ENCODE data around the gene SPC24.
"Not testable (repeated sequence)": the region's sequence is repeated elsewhere in the genome, so short reads cannot be mapped to it uniquely, and the experiment has no call there.

SPC24 gene

DNA sequence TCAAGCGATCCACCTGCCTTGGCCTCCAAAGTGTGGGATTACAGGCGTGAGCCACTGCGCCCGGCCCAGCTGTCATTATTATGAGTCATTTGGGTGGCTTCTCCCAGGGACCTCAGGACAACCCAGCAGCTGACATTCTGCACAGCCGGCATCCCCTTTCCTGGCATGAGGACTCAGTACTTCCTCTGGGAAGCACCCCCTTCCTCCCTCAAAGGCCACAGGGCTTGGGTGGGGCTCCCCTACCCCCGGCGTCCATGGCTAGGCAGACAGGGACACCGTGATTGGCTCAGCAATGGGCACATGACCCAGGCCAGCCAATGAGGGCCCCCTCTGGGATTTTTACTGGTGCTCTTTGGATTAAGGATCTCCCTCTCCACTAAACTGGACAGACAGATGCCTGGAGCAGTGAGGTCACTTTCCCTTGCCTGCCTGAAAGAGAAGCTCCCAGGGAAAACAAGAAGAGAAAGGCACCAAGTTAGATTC lies 35.7 kb upstream of the SPC24 start:
- peak; percentile 87 to 89 for DNase-seq

DNA sequence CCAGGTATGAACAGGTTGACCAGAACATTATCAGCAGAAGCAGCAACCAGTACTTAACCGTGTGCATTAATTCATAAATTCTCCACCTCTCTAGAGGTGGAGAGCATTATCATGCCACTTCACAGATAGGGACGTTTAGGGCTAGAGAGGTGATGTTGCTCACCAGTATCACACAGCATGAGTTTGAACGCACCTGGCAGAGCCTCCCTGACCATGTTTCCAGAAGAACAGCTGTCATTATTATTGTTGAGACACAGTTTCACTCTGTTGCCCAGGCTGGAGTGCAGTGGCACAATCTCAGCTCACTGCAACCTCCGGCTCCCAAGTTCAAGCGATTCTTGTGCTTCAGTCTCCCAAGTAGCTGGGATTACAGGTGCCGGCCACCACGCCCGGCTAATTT lies 34.9 kb upstream of the SPC24 start:
- DNase-seq: no peak

DNA sequence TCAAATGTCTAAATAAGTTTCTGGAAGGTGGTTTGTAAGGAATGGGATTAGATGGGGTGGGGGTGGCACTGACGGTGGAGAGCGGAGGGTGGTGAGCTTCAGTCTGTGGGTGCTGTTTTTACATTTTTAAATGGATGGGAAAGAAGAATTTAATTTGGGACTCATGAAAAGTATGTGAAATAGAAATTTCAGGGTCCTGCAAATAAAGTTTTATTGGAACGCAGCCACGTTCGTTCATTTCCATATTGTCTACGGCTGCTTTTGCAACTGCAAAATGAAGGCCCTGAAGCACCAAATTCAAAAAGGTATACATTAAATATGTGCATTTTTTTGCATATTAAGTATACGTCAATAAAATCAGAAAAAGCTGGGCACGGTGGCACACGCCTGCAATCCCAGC lies 31.9 kb upstream of the SPC24 start:
- no peak for DNase-seq

DNA sequence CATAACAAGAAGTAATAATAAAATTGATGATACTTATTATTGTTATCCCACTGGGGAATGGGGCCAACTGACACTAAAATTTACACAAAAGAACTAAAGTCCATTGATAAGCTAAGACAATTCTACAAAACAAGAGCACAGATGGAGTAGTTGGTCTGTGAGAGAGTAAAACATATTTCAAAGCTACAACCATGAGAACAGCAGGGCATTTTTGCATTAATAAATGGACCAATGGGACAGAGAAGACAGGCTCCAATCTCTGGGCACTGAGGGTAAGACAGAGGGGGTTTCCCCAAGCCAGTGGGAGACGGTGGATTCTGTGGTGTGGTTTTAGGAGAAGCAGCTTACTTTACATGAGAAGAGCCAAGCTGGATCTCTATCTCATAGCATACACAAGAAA lies 27.4 kb upstream of the SPC24 start:
- no peak for DNase-seq

DNA sequence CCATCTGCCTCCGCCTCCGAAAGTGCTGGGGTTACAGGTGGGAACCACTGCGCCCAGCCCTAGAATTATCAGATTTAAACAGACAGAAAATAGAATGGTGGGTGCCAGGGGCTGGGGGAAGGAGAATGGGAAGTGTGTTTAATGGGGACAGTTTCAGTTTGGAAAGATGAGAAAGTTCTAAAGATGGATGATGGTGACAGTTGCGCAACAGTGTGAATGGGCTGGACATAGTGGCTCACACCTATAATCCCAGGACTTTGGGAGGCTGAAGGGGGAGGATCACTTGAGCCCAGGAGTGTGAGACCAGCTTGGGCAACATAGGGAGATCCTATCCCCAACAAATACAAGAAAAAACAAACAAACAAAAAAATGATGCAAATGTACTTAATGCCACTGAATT lies 25.9 kb upstream of the SPC24 start:
- DNase-seq: no peak

DNA sequence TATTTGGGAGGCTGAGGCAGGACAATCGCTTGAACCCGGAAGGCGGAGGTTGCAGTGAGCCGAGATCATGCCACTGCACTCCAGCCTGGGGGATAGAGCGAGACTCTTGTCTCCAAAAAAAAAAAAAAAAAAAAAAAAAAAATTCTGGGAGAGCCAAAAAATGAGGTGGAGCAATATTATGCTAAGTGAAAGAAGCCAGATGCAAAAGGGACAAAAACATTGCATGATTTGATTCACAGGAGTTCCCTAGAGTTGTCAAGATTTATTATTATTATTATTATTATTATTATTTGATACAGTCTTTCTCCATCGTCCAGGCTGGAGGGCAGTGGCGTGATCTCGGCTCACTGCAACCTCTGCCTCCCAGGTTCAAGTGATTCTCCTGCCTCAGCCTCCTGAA lies 25.4 kb upstream of the SPC24 start:
- not testable (repeated sequence) for DNase-seq

DNA sequence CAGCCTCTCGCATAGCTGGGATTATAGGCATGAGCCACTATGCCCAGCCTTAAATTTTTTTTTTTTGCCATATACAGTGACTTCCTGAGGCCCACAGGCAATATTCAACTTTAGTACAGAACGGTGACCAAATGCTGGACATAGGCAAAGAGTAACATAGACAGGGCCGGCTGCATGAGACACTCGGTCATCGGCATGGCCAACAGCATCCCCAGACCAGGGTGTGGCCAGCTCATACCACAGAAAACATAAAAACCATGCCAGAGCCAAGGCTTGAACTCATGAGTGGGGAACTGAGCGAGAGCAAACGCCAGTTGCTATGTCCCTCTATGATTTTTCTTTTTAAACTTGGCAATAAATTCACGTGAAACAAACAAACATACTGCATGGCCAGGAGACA lies 24.8 kb upstream of the SPC24 start:
- no peak for DNase-seq

DNA sequence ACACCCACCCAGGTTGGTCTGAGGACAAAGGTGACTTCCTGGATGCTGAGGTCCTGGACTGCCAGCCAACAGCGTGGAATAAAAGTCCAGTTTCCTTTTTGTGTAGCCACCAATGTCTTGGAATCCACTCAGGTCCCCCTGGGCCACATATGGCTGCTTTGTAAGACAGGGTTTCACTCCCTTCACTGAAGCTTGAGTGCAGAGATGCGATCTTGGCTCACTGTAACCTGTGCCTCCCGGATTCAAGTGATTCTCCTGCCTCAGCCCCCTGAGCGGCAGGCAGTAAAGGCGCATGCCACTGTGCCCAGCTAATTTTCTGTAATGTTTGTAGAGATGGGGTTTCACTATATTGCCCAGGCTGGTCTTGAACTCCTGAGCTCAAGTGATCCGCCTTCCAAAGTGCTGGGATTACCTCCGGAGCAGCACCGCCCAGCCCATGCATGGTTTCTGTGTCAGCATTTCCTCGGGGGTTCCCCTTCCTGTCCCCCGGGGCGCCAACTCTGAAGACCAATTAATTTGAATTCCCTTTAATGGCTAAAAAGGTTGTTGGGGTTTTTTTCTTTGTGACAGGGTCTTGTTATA lies 24.2 kb upstream of the SPC24 start:
- DNase-seq: no peak

DNA sequence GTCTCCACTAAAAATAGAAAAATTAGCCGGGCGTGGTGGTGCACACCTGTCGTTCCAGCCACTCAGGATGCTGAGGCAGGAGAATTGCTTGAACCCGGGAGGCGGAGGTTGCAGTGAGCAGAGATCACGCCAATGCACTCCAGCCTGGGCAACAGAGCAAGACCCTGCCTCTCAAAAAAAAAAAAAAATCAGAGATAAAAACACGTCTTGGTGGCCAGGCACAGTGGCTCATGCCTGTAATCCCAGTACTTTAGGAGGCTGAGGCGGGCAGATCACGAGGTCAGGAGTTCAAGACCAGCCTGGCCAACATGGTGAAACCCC lies 23.5 kb upstream of the SPC24 start:
- DNase-seq: not testable (repeated sequence)

DNA sequence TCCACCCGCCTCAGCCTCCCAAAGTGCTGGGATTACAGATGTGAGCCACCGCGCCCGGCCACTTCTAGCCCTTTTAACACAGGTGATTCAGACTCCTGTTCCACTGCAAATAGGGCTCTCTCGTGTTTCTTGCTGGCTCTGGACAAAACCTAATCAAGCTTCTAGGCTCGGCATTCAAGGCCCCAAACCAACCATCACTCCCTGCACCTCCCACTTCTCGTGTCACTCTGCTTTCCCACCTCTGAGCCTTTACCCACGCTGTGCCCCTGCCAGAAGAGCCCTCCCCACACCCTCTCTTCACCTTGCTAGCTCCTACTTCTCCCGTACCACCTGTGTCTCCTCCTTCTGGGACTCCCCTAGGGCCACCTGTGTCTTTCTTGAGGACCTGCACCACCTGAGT lies 22.0 kb upstream of the SPC24 start:
- DNase-seq: no peak

DNA sequence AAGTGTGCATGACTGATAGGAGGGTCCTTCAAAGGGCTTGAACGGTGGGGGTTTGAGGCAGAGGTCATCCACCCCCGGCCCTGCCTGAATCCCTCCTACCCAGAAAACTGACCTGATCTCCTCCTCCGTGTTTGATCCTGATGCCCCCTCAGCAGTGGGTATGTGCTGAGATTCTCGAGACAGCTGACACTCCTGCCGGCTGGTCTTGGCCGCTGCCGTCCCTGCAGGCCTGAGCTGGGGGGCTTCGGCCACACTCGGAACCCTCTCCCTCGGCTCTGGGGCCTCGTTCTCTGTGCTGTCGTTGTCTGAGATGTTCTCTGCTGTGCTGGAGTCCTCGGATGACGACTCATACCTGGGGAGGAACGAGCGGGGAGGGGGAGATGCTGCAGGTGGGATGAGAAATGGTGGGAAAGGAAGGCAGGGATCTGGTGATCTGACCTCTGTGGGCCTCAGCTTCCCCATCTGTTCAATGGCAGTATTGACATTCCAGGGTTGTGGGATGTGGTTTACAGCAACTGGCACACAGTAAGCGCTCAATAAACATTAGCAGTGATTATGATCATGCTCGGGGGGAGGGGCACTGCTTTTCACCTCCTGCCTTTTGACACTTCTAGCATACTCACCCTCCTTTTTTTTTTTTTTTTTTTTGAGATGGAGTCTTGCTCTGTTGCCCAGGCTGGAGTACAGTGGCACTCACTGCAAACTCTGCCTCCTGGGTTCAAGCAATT lies 21.0 kb upstream of the SPC24 start:
- DNase-seq: no peak

DNA sequence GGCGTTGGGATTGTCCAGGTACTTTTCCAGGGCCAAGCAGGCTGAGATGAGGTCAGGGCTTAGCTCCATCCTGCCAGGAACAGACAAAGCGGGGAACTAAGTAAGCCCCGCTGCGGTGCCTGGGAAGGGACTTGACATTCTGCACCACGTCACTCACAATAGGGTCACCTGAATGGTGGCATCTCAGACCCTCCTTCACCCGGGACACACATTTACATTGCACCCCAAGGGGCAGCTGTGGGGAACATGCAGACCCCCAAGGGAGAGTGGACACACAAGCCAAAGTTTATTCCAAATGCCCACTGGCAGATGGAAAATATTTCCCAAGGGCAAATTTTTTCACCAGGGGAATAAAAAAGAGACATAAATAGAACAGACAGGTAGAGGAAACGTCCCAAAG lies 20.3 kb upstream of the SPC24 start:
- DNase-seq: no peak

DNA sequence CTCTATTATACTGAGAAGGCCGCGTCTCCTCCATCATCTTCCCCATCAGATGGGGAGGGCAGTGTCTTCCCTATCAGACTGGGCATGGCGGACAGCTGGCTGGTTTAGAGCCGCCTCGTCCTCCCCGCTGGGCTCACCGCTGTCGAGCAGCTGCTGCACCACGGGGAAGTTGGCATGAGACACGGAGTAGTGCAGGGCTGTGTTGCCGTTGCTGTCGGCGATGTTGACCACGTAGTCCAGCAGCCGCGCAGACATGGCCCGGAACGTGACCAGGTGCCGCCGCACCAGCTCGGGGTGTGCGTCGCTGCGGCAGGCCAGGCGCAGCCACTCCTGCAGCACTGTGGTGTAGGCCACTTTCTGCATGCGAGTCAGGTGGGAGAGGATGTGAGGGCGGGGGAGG lies 18.8 kb upstream of the SPC24 start:
- DNase-seq: no peak

DNA sequence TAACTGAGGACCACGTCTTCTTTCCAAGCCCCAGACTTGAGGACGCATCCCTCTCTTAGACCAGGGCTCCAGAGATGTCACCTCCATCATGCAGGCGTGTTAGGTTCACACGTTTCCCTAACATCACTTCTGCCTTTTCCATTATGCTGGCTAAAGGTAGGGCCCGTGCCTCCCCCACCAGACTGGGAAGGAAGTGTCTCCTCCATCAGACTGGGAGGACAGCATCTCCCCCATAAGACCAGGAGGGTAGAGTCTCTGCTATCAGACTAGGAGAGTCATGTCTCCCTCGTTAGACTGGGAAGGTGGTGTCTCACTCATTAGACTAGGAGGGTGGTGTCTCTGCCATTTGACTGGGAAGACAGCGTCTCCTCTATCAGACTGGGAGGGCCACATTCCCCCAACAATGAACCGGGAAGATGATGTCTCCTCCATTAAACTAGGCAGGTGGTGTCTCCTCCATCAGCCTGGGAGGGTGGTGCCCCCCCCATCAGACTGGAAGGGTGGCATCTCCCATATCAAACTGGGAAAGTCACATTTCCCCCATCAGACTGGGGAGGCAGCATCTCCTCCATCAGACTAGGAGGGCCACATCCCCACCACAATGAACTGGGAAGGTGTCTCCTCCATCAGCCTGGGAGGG lies 18.1 kb upstream of the SPC24 start:
- no peak for DNase-seq

DNA sequence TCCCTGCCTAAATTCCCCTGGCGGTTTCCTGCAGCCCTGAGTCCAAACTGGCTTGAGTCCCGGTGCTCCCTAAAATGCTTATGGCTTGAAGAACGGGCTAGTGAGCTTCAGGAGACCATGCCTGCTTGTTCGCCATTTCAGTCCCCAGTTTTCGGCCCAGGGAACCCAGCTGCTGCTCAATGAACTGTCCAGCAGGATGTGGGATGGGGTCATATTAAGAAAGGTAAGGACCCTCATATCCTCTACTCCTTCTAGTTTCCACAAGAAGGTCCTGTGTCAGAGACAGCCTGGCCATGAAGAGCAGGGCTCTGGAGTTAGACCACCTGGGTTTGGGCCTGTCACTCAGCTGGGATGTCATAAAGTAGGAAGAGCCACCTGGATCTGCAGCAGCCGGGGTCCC lies 17.0 kb upstream of the SPC24 start:
- DNase-seq: no peak

DNA sequence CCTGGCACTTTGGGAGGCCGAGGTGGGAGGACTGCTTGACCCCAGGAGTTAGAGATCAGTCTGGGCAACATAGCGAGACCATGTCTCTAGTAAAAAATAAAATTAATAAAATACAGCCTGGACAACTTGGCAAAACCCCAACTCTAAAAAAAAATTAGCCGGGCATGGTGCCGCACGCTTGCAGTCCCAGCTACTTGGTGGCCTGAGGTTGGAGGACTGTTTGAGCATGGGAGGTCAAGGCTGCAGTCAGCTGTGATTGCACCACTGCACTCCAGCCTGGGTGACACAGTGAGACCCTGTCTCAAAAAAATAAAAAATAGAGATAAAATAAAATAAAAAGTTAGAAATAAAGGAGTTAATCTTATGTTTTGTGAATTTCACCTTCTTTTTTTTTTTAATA lies 15.6 kb upstream of the SPC24 start:
- no peak for DNase-seq

DNA sequence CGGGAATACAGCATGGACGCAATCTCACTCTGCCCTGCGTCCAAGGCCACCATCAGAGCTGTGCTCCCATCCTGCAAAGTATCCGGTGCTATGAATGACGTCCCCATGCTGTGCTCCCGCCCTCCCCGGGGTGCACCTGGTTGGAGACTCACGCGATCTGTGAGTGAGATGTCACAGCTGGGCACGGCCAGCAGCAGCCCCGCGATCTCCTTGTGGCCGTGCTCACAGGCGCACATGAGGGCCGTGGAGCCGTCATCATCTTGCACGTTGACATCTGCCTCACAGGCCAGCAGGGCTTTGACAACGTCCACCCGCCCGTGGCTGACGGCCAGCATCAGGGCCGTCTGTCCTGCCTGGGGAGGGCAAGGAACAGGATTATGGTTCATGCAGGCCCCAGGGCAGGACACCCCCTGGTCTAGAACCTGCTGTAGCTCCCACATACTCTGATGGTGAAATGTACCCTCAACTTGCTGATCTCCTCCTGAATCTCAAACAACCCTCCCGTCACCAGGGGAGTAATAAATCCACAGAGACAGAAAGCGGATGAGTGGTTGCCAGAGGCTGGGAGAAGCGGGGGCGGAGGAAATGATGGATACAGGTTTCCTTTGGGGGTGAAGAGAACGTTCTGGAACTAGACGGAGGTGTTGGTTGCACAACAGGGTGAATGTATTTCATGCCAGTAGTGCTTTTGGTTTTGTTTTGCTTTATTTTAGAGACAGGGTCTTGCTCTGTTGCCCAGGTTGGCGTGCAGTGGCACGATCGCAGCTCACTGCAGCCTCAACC lies 14.5 kb upstream of the SPC24 start:
- DNase-seq: no peak

DNA sequence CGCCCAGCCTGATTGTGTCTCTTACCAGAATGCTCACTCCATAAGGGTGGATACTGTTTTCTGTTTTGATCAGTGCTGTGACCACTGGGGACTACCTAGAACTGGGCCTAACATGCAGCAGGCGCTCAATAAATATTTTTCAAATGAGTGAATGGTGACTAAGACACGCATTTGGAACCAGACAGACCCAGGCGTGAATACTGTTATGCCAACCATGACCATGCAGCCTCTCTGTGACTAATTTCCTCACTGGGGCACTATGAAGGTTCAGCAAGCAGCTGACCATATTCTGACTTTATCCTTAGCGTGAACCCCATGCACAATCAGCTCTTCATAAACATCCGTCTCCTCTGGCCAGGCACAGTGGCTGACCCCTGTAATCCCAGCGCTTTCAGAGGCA lies 13.0 kb upstream of the SPC24 start:
- DNase-seq: no peak

DNA sequence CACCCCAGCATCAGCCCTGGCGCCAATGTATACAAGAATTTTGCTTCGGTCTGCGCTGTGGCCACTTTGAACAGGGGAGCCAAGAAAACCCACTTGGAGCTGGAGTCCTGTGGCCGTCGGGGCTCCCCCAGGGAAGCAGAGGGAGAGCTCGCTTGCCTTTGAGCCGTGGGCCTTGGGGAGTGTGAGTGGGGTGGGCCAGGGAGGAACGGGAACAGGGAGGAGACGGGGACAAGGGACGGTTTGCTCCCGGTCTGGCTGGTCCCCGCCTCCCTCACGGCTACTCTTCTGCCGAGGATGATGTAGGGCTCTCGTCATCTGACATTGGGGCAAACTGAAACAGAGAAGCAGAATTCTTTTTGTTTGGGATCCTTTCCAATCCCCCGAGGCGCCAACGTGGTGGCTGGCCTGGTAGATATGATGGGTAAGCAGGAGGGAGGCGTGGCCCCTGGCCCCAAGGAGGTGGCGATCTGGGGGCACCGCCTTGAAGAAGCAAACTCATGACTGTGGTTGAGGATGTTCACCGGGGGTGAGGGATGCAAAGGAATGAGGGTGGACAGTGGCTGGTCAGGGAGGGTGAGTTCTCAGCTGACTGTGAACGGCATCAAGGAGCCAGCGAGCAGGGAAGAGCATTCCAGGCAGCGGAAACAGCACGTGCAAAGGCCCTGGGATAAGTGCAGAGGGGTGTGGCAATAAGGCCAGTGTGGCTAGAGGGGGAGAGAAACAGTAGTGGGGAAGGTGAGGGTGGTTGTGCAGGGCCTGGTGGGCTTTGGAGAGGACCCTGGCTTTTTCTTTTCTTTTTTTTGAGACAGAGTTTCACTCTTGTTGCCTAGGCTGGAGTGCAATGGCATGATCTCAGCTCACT lies 10.9 kb upstream of the SPC24 start:
- DNase-seq: no peak

DNA sequence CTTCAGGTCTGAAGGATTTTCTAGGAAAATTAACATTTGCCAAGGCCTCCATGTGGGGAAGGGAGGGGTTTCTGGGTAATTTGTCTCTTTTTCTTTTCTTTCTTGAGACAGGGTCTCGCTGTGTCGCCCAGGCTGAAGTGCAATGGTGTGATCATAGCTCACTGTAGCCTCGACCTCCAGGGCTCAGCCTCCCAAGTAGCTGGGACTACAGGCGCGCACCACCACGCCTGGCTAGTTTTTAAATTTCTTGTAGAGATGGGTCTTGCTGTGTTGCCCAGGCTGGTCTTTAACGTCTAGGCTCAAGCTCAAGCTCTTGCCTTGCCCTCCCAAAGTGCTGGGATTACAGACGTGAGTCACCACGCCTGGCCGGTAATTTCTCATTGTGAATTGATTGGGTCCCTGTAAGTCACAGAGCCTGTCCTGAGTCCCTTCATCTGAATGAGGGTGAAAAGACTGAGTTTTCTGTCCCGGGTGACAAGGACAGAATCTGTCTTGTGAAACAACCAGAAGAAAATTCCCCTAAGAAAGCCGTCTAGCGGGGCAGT lies 10.0 kb upstream of the SPC24 start:
- no peak for DNase-seq

DNA sequence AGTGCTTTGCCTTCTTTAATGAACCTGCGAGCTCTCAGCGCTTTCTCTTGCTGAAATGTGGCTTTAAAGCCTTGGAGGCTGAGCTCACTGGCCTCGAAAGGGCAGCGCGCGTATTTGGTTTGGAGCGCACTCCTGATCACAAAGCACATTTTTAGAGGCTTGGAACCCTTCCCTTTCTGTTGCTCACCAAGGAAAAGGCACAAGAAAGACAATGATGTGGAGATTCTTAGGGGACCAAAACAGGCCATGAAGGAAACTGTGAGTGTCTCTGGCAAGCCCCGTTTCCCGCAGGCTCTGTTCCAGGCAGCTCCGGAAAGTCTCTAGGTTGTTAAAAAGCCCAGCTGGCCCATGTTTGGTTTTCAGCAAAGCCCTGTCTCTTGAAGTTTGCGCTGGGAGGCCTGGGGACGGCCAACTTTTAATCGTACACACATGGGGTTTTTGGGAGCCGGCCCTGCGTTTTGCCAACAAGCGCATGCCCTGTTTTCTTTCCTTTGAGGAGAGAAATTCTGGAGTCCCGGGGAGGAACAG lies 9.4 kb upstream of the SPC24 start:
- no peak for DNase-seq

DNA sequence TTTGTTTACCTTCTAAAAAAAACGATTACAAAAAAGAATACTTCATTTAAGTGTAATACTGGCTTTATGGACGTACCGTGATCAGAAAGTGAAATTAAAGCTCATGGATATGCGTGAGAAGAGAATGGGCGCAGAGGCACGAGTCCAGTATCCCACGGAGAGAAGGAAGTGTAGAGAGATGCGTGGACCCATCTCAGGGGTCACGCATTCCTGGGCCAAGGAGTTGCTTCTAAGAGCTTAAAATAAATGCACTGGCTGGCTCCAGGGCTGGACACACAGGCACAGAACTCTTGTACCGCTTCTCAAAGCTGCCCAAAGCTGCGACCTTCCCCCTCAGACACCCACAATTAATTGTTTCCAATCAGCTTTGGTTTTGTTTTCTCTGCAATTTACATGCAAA lies 8.7 kb upstream of the SPC24 start:
- DNase-seq: no peak

Data from Kasumi-1 (cell line).